ENCODE measurements around the gene RGS3. TPM values are rescaled to one million over a fixed set of nuclear protein-coding genes. Genes with fewer than 3 reads are reported as not detected.

The RGS3 gene
- total RNA-seq, 1 experiment from 2014 or later: 39.4 TPM

GRCh38 chr9:113590991-113591898 lies 127.7 kb downstream of the RGS3 start:
- ATAC-seq: peak; percentile 78
- Histone ChIP-seq H4K20me1 (ENCODE audit: insufficient read depth) (no peaks in the 10 kb centered on the region), H3K4me3 (replicated peaks in 1 of 2; ENCODE audit: low read depth in 1 of 2, low read length in 2 of 2) (no peak overlapping the region), H3K9ac (ENCODE audit: low read length) (no peak overlapping the region), H3K27me3 (ENCODE audit: insufficient read depth, low read length) (no peaks in the 10 kb centered on the region), H2AFZ (ENCODE audit: low read depth, low read length, poor library complexity, severe bottlenecking) (no peak overlapping the region), H3K27ac (ENCODE audit: low read depth, low read length) (no peak overlapping the region), H3K79me2 (ENCODE audit: insufficient read depth, low read length) (no peaks in the 10 kb centered on the region), H3K36me3 (ENCODE audit: control insufficient read depth in 1 of 2, insufficient read depth in 2 of 2, low read length in 2 of 2) (peaks cover 0 to 4% of the 10 kb centered on the region in 2 experiments; a peak in 1 of 4 replicates), H3K4me1 (ENCODE audit: control insufficient read depth in 1 of 2, insufficient read depth in 2 of 2, low read length in 2 of 2) (peaks cover 9 to 16% of the 10 kb centered on the region in 2 experiments), H3K9me3 (ENCODE audit: control insufficient read depth in 1 of 2, insufficient read depth in 1 of 2, low read depth in 1 of 2, low read length in 2 of 2) (no peaks in the 10 kb centered on the region), H3K4me2 (ENCODE audit: low read length) (no peak overlapping the region), H3K9me2 (ENCODE audit: insufficient read depth) (no peaks in the 10 kb centered on the region)
- ChIA-PET RAD21 (ENCODE audit: low non-redundant PET in 1 of 2, low total read pairs in 2 of 2, uncharacterized antibody in 2 of 2, unreplicated experiment in 2 of 2) (interaction anchor here (0.8 to 2.8 kb wide), 8 partner anchors 9 to 188 kb away, joined by 3 to 68 read pairs (median 6); no protein-coding TSS in a partner anchor), CTCF (interaction anchor here (0.6 to 11.8 kb wide), 20 partner anchors 8 to 316 kb away, joined by 3 to 287 read pairs (median 4); partner anchors contain the start of genes ALAD and CDC26), POLR2A (interaction anchor here (0.6 to 1.2 kb wide), 3 partner anchors 12 to 64 kb away, joined by 3 to 6 read pairs (median 4); no protein-coding TSS in a partner anchor)
- BruUV-seq (replicated peaks): no TSS peak
- intact Hi-C loops (cut with micrococcal nuclease): loop anchor here (1.0 to 2.0 kb wide), 2 partner anchors 64 to 144 kb away; no protein-coding TSS in a partner anchor
- TF ChIP-seq CTCF (IDR thresholded peaks at IDR 0.05 in 2 of 3, conservative IDR thresholded peaks at IDR 0.05 in 1 of 3; ENCODE audit: borderline replicate concordance in 1 of 3, insufficient read depth in 1 of 3, low read depth in 2 of 3, low read length in 2 of 3) (peak; percentile 90 to 96 (median 91)), CEBPB (IDR thresholded peaks at IDR 0.05; ENCODE audit: low read depth) (no peak), SP1 (IDR thresholded peaks at IDR 0.05; ENCODE audit: low read depth) (no peak), POLR2AphosphoS5 (IDR thresholded peaks at IDR 0.05; ENCODE audit: low read depth, low read length) (no peak), TCF7L2 (IDR thresholded peaks at IDR 0.05; ENCODE audit: borderline replicate concordance, extremely low read depth, insufficient read depth, insufficient read length) (no peak), RAD21 (IDR thresholded peaks at IDR 0.05; ENCODE audit: low read depth) (peak; percentile 98), EGR1 (IDR thresholded peaks at IDR 0.05; ENCODE audit: low read depth) (no peak), ZBTB33 (IDR thresholded peaks at IDR 0.05; ENCODE audit: extremely low read depth, insufficient replicate concordance, low read length) (no peak)
- DNase-seq (ENCODE audit: low read depth, low spot score): no peak
